GM06990 (cell line): ENCODE data around the gene KDM5A.
"Not testable (repeated sequence)": the region's sequence is repeated elsewhere in the genome, so short reads cannot be mapped to it uniquely, and the experiment has no call there.

Experiments used
- DNase-seq: peaks from one replicate; pipeline ENCODE4 v3.0.0-alpha.2; 2011; ENCODE audit not compliant: insufficient read length; ENCODE audit errors: extremely low read depth
- H3K27me3 ChIP-seq: replicated peaks from 2 replicates; pipeline ENCODE4 v1.6.0; 2011; ENCODE audit warnings: low read length; ENCODE audit not compliant: control insufficient read depth, insufficient read depth
- H3K36me3 ChIP-seq: 2 replicates; pipeline ENCODE4 v1.5.1; 2011; ENCODE audit warnings: low read length; ENCODE audit not compliant: control insufficient read depth, insufficient read depth
- H3K4me3 ChIP-seq: replicated peaks from 2 replicates; pipeline ENCODE4 v1.5.1; 2011; ENCODE audit warnings: low read depth, mild to moderate bottlenecking, control low read depth, low read length
- CTCF ChIP-seq: IDR thresholded peaks from 2 replicates; pipeline ENCODE4 v1.5.1; 2011; ENCODE audit warnings: low read length, control low read depth, mild to moderate bottlenecking, inconsistent platforms; ENCODE audit not compliant: insufficient read depth, poor library complexity, severe bottlenecking

The KDM5A gene

GRCh38 chr12:401235-402028 lies 12.3 kb upstream of the KDM5A start, which contains the start of gene CCDC77:
Gene CCDC77, plus strand, starts transcription at chr12:401644. Its CDS starts 7,740 bp downstream, at chr12:409384.
- Histone ChIP-seq H3K27me3 (no peaks in the 10 kb centered on the region), H3K36me3 (no peaks in the 10 kb centered on the region), H3K4me3 (peak within 1 kb of the TSS; percentile 77)
- DNase-seq = peak; percentile 93
- TF ChIP-seq CTCF = peak; percentile 27

- H3K36me3 ChIP-seq = no peaks in the 10 kb centered on the region
Measured at GRCh38 chr12:400828-401227, 11.7 kb upstream of the KDM5A start.

GRCh38 chr12:388541-389141 lies 479 bp downstream of the KDM5A start:
- H3K27me3 ChIP-seq = no peaks in the 10 kb centered on the region
- no peak for DNase-seq
- no peak for TF ChIP-seq CTCF
- peak overlapping the region; percentile 90 for H3K4me3 ChIP-seq
- H3K36me3 ChIP-seq = peaks cover 2% of the 10 kb centered on the region

More at GRCh38 chr12:400828-401227, 11.7 kb upstream of the KDM5A start:
- peak overlapping the region; percentile 53 for H3K4me3 ChIP-seq
- DNase-seq = no peak
- TF ChIP-seq CTCF = no peak
- no peaks in the 10 kb centered on the region for H3K27me3 ChIP-seq

- Histone ChIP-seq H3K36me3 (peaks cover 6% of the 10 kb centered on the region), H3K27me3 (no peaks in the 10 kb centered on the region), H3K4me3 (peak overlapping the region; percentile 90)
- DNase-seq = no peak
- TF ChIP-seq CTCF = no peak
Measured at GRCh38 chr12:388012-388411, 1.1 kb downstream of the KDM5A start.

GRCh38 chr12:386651-387050 lies 2.5 kb downstream of the KDM5A start:
- no peak for DNase-seq
- Histone ChIP-seq H3K27me3 (no peaks in the 10 kb centered on the region), H3K36me3 (peaks cover 10% of the 10 kb centered on the region), H3K4me3 (peak overlapping the region; percentile 90)
- no peak for TF ChIP-seq CTCF

- not testable (repeated sequence) for H3K36me3 ChIP-seq, DNase-seq, H3K27me3 ChIP-seq, H3K4me3 ChIP-seq
Measured at GRCh38 chr12:370739-371485, 18.2 kb downstream of the KDM5A start.
